HG02884 (cell line): ENCODE results near the gene FBXW7.
"Not testable (repeated sequence)": the region's sequence is repeated elsewhere in the genome, so short reads cannot be mapped to it uniquely, and the experiment has no call there.

ENCODE experiments used
- ATAC-seq: cut with Tn5 transposase; IDR thresholded peaks from one replicate; pipeline ENCODE4 v1.9.1; 2021; ENCODE audit warnings: mild to moderate bottlenecking, moderate library complexity; ENCODE audit not compliant: unreplicated experiment

The FBXW7 gene

GRCh38 chr4:152550687-152551086 lies 14.8 kb upstream of the FBXW7 start:
- not testable (repeated sequence) for ATAC-seq

GRCh38 chr4:152545088-152545487 lies 9.2 kb upstream of the FBXW7 start:
- no peak for ATAC-seq

GRCh38 chr4:152544533-152544932 lies 8.6 kb upstream of the FBXW7 start:
- ATAC-seq: not testable (repeated sequence)

- ATAC-seq: no peak
These were observed 5.0 kb upstream of the FBXW7 start for GRCh38 chr4:152540941-152541340.

- peak; percentile 39 for ATAC-seq
These were observed 4.4 kb upstream of the FBXW7 start for GRCh38 chr4:152540293-152540674.

- no peak for ATAC-seq
These were observed 3.8 kb upstream of the FBXW7 start for GRCh38 chr4:152539556-152540292.

GRCh38 chr4:152537881-152538280 lies 2.0 kb upstream of the FBXW7 start:
- no peak for ATAC-seq

GRCh38 chr4:152536545-152537182 lies 772 bp upstream of the FBXW7 start:
- ATAC-seq: peak; percentile 23

- peak; percentile 2 for ATAC-seq
These were observed 461 bp downstream of the FBXW7 start for GRCh38 chr4:152535360-152535902.

GRCh38 chr4:152534541-152535359 lies 1.1 kb downstream of the FBXW7 start:
- ATAC-seq: no peak

GRCh38 chr4:152531479-152531878 lies 4.4 kb downstream of the FBXW7 start:
- no peak for ATAC-seq

GRCh38 chr4:152530600-152530999 lies 5.3 kb downstream of the FBXW7 start:
- no peak for ATAC-seq

- no peak for ATAC-seq
These were observed 6.0 kb downstream of the FBXW7 start for GRCh38 chr4:152529880-152530279.

- ATAC-seq: no peak
These were observed 7.8 kb downstream of the FBXW7 start for GRCh38 chr4:152528060-152528459.

- ATAC-seq: peak; percentile 68
These were observed 10.0 kb downstream of the FBXW7 start for GRCh38 chr4:152525878-152526277.

GRCh38 chr4:152524427-152524826 lies 11.5 kb downstream of the FBXW7 start:
- no peak for ATAC-seq

GRCh38 chr4:152523731-152524130 lies 12.2 kb downstream of the FBXW7 start:
- no peak for ATAC-seq

GRCh38 chr4:152522754-152523153 lies 13.1 kb downstream of the FBXW7 start:
- no peak for ATAC-seq

- ATAC-seq: no peak
These were observed 13.6 kb downstream of the FBXW7 start for GRCh38 chr4:152522245-152522644.

GRCh38 chr4:152516156-152516555 lies 19.7 kb downstream of the FBXW7 start:
- ATAC-seq: no peak

- no peak for ATAC-seq
These were observed 20.2 kb downstream of the FBXW7 start for GRCh38 chr4:152515678-152516077.
